ENCODE data around the gene MPP3.
"Not testable (repeated sequence)": the region's sequence is repeated elsewhere in the genome, so short reads cannot be mapped to it uniquely, and the experiment has no call there.

MPP3 gene

GRCh38 chr17:43832976-43833829 lies at the start of gene MPP3:
MPP3 (minus strand) TSS chr17:43833146; CDS start chr17:43831906, 1,240 bp downstream.
- peak; percentile 66 for DNase-seq (ENCODE audit: low spot score)

DNA sequence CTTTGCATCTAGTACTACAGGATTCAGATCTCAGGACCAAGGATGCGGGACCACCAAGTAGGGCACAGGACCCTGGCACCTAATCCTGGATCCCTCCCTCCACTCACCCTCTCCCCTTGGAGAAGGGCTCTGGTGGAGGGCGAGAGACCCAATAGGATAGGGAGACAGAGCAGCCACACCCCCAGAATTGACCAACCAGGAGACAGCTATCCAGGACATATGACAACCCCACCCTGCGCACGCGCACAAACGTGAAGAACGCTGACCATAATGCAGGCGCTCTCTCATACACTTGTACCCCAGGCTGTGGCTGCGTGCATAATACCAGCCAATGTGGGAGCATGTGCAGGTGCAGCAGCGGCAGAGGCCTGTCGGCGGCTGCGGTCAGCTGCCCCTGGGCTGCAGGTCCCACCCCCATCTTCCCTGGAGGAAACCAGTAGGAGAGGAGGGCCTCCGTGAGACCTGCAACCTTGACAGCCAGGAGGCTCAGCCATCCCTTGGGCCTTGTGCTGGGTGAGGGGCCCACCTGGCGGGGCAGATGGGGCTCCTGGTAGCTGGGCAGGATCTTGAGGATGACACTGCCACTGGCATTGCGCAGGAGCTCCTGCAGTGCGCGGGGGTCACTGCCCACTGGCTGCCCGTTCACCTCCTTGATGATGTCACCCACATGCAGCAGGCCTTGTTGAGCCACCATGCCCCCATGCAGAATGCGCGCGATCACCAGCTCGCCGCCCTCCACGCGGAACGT lies 49.0 kb upstream of the MPP3 start:
- DNase-seq (ENCODE audit: low spot score), result no peak

DNA sequence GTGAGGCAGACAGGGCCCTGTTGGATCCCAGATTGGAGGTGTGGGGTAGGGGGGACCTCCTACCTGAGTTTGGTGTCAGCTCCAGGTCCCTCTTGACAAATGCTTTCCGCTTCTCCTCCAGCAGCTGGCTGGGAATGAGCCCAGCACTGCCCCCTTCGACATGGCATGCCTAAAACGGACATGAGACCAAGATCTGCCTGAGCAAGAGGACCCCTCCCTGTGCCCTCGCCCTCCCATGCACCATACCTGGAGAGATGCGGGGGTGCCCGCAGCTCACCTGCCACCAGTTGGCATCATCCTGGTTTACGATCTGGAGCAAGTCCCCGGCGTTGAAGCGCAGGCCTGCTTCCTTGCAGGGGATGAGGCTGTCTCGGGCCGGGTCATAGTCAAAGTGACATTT lies 48.2 kb upstream of the MPP3 start:
- DNase-seq (ENCODE audit: low spot score), result no peak

DNA sequence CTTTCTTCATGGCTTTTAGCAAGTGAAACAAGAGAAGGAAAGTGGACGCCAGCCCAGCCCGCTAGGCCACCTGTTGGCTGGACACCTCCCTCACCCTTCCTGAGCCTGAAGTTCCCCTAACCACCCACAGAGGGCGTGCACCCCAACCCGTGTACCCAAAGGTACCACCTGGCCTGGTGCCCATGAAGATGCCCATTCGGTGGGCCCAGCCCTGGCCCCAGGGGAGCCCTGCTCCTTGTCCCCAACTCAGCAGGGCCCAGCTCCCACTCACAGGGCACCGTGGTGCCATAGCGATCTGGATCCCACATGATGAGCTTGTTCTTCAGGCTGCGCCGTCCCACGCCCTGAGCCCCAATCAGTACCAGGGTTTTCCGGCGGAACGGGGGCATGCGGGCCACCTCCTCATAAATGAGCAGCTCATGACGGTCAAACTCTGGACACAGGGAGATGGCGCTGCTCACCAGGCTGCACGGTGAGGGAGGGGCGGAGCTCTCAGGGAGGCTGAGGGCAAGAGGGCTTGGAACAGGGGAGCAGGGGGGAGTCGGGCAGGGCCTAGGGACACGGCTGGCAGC lies 47.6 kb upstream of the MPP3 start:
- DNase-seq (ENCODE audit: low spot score), result no peak

- no peak for DNase-seq (ENCODE audit: low spot score)
These were observed 46.9 kb upstream of the MPP3 start for GRCh38 chr17:43879723-43880419.

- peak; percentile 78 for DNase-seq (ENCODE audit: low spot score)
These were observed 45.6 kb upstream of the MPP3 start for GRCh38 chr17:43878260-43879175.

DNA sequence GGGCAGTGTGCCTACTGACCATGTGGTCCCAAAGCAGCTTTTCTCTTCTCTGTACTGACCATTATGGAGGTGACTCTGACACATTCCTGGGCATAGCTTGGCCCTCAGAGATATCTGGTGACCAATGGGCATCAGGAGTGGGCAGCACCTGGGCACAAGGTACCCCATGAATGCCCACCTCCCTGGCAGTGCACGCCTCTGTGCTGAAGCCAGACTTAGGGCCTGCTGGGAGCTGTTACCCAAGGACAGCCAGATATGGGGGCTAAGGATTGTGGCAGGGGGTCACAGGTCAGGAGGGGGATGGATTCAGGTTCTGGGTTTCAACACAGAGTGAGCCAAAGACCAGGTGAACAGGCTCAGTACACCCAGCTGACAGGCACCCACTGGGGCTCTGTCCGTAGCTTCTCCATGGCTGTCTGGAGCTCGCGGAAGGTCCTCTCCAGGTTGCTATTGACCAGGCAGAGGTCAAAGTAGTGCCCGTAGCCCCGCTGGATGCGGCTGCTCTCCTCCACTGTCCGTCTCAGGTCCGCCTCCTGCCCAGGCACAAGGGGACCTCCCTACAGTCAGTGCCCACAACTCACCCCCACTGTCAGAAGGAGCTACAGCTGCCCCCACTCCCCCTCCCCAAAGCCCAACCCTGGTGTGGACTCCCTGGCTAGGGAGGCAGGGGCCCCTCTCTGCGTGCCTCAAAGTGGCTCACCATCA lies 44.7 kb upstream of the MPP3 start:
- DNase-seq (ENCODE audit: low spot score), result no peak

DNA sequence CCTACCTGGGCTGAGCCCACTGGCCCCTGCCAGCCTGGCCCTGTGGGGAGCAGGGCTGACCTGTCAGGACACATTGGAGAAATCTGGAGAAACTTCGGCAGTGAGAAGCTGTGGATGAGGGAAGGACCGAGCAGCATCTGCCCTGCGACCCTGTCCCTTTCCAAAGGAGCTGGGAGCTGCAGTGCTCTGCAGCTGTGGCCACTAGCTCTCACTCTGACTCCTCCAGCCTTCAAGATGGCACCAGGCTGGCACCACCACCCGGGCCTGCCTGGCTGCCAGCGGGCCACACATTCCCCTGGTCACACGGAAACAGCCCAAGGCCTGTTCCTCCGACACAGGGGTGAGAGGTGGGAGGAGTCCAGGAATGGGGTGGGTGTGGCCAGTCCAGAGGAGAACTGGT lies 44.1 kb upstream of the MPP3 start:
- no peak for DNase-seq (ENCODE audit: low spot score)

DNA sequence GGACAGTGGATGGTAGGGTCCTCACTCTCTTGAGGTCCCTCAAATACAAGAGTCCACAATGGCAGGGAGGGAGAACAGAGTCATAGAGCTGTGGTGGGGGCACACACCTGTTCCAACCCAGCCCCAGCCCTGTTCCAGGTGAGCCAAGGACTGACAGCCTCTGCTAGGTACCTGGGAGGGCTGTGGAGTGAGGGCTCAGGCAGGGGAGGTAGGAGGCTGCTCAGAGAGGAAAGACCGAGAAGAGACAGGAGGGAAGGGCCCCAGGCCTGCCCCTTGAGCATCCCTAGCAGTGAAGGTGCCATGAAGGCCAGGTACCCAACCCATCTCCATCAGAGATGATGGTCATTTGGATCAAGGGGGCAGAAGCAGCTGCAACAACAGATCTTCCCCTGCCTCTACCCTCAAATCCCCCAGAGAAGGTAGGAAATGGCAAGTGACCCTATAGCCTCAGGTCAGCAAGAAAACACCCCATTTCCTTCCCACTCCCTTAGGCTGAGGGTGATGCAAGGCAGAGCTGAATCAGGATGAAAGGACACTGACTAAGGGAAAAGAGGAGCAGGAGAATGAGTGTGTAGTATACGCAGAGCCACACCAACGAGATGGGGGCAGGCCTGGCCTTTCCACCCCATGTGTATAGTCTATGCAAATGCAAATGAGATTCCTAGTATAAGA lies 42.7 kb upstream of the MPP3 start:
- DNase-seq (ENCODE audit: low spot score), result no peak

DNA sequence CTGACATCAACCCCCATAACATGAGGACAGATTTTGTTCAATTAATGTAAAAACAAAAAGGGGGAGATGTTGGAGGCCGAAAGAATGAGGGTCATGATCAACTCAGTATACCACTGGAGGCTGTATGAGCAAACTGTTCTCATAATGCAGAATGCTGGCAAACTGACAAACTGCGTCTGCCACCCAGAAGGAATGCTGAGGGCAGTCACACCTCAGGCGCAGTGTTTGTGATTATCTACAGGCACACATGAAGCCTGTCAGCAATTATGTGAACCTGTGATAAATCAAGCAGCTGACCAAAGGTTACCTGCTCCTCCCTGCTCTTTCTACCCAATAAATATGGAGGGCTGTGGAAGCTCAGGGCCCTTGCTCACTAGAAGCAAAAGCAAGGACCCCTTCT lies 41.3 kb upstream of the MPP3 start:
- no peak for DNase-seq (ENCODE audit: low spot score)

GRCh38 chr17:43873815-43874214 lies 40.9 kb upstream of the MPP3 start:
- no peak for DNase-seq (ENCODE audit: low spot score)

GRCh38 chr17:43873091-43873490 lies 40.1 kb upstream of the MPP3 start:
- DNase-seq (ENCODE audit: low spot score), result no peak

DNA sequence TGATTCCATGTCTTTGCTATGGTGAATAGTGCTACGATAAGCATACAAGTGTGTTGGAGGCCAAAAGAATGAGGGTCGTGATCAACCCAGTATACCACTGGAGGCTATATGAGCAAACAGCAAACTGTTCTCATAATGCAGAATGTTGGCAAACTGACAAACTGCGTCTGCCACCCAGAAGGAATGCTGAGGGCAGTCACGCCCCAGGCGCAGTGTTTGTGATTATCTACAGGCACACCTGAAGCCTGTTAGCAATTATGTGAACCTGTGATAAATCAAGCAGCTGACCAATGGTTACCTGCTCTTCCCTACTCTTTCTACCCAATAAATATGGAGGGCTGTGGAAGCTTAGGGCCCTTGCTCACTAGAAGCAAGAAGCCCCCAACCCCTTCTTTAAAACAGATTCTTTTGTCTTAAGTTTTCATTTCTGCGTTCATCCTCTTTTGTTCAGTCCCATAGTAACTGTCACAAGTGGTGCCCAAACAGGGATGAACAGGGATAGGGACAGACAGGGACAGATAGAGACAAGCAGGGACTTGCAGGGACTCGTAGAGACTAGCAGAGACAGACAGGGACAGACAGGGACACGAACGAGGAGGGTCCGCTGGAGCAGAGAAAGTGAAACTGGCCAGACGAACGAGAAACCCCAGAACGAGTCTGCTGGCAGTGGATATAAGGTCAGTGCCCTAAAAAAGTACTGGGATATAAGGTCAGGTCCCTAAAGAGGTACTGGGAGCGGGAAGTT lies 39.2 kb upstream of the MPP3 start:
- no peak for DNase-seq (ENCODE audit: low spot score)

- not testable (repeated sequence) for DNase-seq (ENCODE audit: low spot score)
These were observed 36.1 kb upstream of the MPP3 start for GRCh38 chr17:43869031-43869430.

- DNase-seq (ENCODE audit: low spot score), result no peak
These were observed 35.5 kb upstream of the MPP3 start for GRCh38 chr17:43868226-43868994.

GRCh38 chr17:43864161-43864984 lies 31.4 kb upstream of the MPP3 start:
- no peak for DNase-seq (ENCODE audit: low spot score)

- no peak for DNase-seq (ENCODE audit: low spot score)
These were observed 29.0 kb upstream of the MPP3 start for GRCh38 chr17:43861960-43862359.
